ENCODE results near the gene SLX4IP.

The SLX4IP gene

GRCh38 chr20:10524034-10524476 is 89.0 kb downstream of the SLX4IP start:
- DNase-seq: no peak

GRCh38 chr20:10524643-10525042 is 89.5 kb downstream of the SLX4IP start:
- DNase-seq: no peak

GRCh38 chr20:10527781-10528180 is 92.7 kb downstream of the SLX4IP start:
- DNase-seq: no peak

GRCh38 chr20:10530883-10531282 is 95.8 kb downstream of the SLX4IP start:
- no peak for DNase-seq

- DNase-seq: no peak
These were observed 96.7 kb downstream of the SLX4IP start for GRCh38 chr20:10531848-10532247.

GRCh38 chr20:10532361-10532760 is 97.3 kb downstream of the SLX4IP start:
- no peak for DNase-seq

GRCh38 chr20:10536531-10536930 is 101.4 kb downstream of the SLX4IP start:
- no peak for DNase-seq

GRCh38 chr20:10537850-10538480 is 102.9 kb downstream of the SLX4IP start:
- DNase-seq: no peak

- DNase-seq: no peak
These were observed 103.7 kb downstream of the SLX4IP start for GRCh38 chr20:10538768-10539167.

GRCh38 chr20:10539818-10540553 is 104.9 kb downstream of the SLX4IP start:
- DNase-seq: no peak

GRCh38 chr20:10540636-10541493 is 105.8 kb downstream of the SLX4IP start:
- no peak for DNase-seq

GRCh38 chr20:10541668-10542411 is 106.7 kb downstream of the SLX4IP start:
- DNase-seq: no peak

- no peak for DNase-seq
These were observed 107.3 kb downstream of the SLX4IP start for GRCh38 chr20:10542442-10542841.

GRCh38 chr20:10543480-10543879 is 108.4 kb downstream of the SLX4IP start:
- no peak for DNase-seq

- no peak for DNase-seq
These were observed 112.4 kb downstream of the SLX4IP start for GRCh38 chr20:10547276-10548114.

- DNase-seq: no peak
These were observed 114.4 kb downstream of the SLX4IP start for GRCh38 chr20:10549511-10549910.

GRCh38 chr20:10550204-10551118 is 115.4 kb downstream of the SLX4IP start:
- no peak for DNase-seq

GRCh38 chr20:10551732-10552724 is 116.9 kb downstream of the SLX4IP start:
- DNase-seq: no peak

- no peak for DNase-seq
These were observed 118.3 kb downstream of the SLX4IP start for GRCh38 chr20:10553326-10553984.
